Measurements from ENCODE around the gene CADM4.
"Not testable (repeated sequence)": the region's sequence is repeated elsewhere in the genome, so short reads cannot be mapped to it uniquely, and the experiment has no call there.

CADM4 gene, protein sequence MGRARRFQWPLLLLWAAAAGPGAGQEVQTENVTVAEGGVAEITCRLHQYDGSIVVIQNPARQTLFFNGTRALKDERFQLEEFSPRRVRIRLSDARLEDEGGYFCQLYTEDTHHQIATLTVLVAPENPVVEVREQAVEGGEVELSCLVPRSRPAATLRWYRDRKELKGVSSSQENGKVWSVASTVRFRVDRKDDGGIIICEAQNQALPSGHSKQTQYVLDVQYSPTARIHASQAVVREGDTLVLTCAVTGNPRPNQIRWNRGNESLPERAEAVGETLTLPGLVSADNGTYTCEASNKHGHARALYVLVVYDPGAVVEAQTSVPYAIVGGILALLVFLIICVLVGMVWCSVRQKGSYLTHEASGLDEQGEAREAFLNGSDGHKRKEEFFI

GRCh38 chr19:43639519-43640423 lies at the start of gene CADM4:
Gene CADM4, minus strand, starts transcription at chr19:43639850. Its CDS starts 60 bp downstream, at chr19:43639790.
- no peak for DNase-seq (ENCODE audit: low read depth)

DNA sequence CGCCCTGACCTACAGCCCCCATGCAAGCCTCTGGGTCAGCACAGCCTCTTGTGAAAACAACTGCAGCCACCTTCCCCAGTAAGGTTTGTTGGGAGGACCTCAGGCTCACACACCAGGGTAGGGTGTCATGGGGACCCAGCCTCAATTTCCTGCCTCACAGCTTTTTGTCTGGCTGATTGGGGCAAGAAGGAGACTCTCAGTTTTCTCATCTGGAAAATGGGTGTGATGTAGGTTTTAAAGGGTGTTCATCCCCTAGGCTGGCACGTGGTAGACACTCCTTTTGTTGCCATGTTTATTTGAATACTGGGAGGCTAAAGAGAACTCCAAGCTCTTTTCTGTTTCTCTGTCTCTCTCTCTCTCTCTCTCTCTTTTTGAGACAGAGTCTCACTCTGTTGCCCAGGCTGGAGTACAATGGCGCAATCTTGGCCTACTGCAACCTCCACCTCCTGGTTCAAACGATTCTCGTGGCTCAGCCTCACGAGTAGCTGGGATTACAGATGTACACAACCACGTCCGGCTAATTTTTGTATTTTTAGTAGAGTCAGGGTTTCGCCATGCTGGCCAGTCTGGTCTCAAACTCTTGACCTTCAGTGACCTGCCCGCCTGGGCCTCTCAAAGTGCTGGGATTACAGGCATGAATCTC lies 48.5 kb upstream of the CADM4 start:
- DNase-seq (ENCODE audit: low read depth) = no peak

DNA sequence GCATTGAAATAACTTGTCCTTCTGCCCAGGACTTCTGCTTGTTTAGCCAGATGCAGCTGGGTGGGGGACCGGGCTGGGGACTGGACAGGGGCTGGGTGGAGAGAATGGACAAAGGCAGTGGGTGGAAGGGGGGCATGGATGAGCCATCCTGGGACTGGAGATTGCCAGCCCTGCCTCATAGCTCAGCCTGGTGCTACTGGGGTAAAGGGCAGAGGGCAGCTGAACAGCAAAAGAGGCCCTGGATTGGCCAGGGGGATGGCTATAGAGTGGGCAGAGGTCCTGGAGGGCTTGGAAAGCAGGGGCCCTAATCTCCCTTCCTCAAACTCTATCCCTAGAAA lies 48.0 kb upstream of the CADM4 start:
- no peak for DNase-seq (ENCODE audit: low read depth)

- DNase-seq (ENCODE audit: low read depth) = no peak
Observed at GRCh38 chr19:43684326-43684725, 44.7 kb upstream of the CADM4 start.

DNA sequence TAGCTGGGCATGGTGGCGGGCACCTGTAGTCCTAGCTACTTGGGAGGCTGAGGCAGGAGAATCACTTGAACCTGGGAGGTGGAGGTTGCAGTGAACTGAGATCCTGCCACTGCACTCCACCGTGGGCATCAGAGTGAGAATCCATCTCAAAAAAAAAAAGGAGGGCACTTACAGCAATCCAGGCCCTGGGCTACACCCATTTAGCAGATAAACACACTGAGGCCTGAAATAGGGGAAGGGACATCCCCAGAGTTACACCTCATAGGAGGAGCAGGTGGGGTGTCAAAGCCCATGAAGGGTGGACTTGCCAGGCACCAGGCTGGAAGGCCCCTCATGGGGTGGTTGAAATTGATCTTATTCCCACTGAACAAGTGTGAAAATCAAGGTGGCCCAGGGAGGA lies 44.3 kb upstream of the CADM4 start:
- no peak for DNase-seq (ENCODE audit: low read depth)

DNA sequence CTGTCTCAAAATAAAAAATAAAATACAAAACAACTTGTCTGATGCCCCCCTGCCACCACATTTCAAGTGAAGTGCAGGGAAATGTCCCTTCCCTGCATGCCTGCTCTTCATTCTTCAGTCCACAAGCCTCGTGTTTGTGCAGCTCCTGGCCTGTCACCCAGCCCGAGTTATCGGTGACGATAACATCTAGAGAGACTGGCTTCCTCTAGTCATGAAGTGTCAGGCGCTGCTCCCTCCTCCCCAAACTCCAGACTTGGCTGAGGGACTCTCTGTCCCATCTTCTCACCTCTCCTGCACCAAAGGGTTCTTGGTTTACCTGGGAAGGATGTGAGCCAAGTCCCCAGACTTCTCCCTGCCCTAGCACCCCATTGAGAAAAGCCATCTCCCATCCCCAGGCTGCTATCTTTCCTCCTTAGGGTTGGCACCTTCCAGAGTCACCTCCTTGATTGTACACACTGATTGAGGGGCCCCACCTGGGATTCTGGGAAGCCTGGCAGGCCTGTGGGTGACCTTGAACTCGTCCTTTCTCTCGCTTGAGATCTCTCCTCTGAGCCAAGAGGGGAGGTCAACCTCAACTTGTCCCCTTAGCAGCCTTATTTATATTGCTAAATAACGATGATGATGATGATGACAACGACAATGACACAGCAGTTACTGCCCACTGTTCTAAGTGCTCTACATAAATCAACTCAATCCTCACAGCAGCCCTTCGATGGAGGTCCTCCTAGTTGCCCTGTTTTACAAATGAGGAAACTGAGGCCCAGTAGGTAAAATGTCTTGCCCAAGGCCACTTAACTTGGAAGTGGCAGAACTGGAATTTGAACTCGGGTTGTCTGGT lies 43.4 kb upstream of the CADM4 start:
- no peak for DNase-seq (ENCODE audit: low read depth)

- not testable (repeated sequence) for DNase-seq (ENCODE audit: low read depth)
Observed at GRCh38 chr19:43682269-43682668, 42.6 kb upstream of the CADM4 start.

DNA sequence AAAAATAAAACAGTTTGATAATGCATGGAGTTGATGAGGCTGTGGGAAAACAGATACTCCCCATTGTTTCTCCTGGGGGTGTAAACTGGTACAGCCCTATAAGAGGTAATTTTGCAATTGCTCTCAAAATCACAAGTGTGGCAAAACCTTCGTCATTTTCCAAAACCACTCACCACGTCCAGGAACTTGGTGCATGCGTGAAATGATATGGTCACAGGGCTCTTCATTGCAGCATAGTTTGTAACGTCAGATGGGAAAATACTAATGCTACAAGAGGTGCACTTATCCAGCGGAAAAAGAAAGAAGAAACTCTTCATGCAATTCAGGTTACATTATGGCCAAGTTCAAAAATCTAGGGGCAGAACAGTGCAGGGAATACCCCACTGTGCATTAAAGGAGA lies 42.2 kb upstream of the CADM4 start:
- DNase-seq (ENCODE audit: low read depth) = no peak

DNA sequence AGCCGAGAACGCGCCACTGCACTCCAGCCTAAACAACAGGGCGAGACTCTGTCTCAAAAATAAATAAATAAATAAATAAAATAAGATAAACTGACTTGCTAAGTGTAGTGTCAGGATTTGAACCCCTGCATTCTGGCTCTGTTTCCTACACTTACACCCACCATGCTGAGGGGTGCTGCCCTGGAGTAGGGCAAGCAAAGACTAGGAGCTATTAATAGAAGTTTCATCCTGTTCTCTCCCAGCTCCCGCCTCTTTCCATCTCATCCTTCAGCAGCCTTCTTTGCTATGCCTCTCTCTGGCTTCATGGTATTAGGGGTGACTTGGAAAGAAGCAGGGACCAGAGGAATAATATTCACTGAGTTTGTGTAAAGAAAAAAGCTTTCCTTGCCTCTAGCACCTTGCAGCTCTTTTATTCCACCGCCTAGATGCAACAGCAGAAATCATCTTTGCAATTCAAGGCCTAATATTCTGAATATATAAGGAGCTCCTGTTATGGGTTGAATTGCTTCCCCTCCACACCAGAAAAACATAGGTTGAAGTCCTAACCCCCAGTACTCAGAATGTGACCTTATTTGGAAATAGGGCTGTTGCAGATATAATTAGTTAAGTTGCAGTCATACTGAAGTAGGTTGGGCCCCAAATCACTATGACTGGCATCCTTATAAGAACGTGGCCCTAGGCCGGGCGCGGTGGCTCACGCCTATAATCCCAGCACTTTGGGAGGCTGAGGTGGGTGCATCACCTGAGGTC lies 39.0 kb upstream of the CADM4 start:
- DNase-seq (ENCODE audit: low read depth) = no peak

DNA sequence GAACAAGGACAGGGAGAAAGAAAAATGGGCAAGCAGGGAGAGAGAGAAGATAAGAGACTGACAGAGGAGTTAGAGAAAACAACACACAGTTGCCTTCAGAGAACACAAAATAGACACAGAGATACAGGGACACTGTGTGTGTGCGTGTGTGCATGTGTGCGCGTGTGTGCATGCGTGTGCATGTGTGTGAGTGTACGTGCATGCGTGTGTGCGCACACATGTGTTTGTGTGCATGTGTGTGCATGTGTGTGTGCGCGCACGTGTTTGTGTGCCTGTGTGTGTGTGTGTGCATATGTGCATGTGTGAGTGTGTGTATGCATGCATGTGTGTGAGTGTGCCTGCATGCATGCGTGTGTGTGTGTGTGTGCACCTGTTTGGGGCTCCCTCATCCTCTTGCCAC lies 36.3 kb upstream of the CADM4 start:
- DNase-seq (ENCODE audit: low read depth) = no peak

DNA sequence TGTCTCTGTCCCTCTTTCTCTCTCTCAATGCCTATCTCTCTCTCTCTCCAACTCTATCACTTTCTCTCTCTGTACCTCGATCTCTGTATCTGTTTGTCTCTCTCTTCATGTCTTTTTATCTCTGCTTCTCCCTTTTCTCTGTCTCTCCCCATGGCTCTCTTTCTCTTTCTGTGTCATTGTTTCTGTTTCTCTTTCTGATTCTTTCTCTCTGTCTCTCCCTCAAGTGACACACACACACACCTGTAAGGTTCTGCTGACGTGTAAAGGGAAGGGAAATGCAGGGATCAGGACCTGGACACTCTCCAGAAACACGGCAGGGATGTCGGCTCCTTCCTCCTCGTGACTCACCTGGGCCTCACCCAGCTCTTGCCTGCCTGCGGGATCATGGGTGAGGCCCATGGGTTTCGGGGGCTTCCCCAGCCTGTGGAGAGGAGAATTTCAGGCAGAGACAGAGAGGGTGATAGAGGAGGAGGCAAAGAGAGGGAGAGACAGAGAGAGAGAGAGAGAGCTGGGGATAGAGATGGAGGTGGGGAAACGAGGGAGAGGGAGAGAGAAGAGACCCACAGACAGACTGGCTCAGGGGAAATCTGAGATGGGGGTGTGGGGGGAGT lies 35.7 kb upstream of the CADM4 start:
- no peak for DNase-seq (ENCODE audit: low read depth)

GRCh38 chr19:43674596-43674995 lies 34.9 kb upstream of the CADM4 start:
- no peak for DNase-seq (ENCODE audit: low read depth)

GRCh38 chr19:43674183-43674582 lies 34.5 kb upstream of the CADM4 start:
- no peak for DNase-seq (ENCODE audit: low read depth)

GRCh38 chr19:43673637-43674036 lies 34.0 kb upstream of the CADM4 start:
- no peak for DNase-seq (ENCODE audit: low read depth)

DNA sequence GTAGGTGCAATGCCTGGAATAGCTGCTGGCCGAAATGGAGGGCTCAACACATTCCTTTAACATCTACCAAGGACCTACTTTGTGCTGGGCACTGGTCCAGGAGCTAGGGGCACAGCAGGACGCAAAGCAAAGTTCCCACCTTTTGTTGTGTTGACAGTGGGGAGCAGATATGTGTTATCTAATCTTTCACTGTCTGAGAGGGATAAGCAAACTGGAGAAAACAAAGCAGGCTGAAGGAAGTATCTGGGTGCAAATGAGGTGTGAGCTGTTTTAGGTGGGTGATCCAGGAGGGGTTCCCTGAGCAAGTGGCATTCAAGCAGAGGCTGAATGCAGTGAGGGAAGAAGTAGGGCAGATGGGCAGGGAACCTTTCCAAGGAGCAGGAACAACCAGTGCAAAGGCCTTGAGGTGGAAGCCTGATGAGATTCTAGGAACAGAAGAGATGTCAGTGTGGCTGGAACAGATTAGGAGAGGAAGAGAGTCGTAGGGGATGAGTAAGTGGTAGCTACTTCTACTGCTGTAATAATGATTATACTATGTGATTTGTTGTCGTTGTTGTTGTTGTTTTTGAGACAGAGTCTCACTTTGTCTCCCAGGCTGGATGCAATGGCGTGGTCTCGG lies 32.5 kb upstream of the CADM4 start:
- no peak for DNase-seq (ENCODE audit: low read depth)

- DNase-seq (ENCODE audit: low read depth) = peak; percentile 98
Observed at GRCh38 chr19:43668406-43669109, 28.9 kb upstream of the CADM4 start.

DNA sequence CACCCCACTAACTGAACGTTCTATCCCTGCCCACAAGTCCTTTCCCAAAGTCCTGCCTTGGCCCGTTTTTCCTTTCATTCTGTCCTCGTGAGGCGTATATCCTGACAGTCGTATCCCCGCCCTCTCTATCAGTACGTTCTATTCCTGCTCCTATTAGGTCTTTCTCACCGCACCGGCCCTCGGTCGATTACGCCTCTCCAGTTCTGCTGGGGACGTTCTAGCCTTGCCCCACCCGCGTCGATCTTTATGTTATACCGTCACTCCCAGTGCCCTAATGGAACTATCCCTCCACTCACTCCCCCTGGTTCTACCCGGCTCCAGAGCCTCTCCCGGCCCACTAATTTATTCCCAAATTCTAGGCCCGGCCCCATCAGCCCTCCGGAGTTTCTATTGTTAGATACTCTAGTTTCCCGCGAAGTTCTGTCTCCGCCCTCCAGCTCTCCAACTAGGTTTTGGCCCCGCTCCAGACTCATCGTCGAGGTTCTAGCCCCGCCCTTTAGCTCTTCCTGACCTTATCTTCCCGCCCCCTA lies 28.3 kb upstream of the CADM4 start:
- DNase-seq (ENCODE audit: low read depth) = no peak

GRCh38 chr19:43667126-43667875 lies 27.7 kb upstream of the CADM4 start:
- DNase-seq (ENCODE audit: low read depth) = no peak

DNA sequence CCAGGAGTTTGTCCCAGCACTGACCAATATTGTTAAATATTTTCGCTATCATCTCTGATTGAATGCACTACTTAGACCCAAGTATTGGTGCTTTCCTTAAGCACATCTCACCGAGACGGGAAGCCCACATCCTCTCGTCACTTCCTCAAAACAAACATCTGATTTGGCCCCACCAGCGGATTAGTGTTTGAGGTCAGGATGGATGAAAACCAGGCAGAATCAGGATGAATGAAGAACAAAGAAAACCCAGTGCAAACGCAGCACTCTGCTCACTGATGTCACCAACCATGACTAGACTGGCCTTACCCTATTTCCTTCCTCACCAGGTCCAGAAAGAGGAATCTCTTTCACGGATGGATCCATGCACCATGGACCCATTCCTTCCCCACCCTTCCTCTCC lies 24.4 kb upstream of the CADM4 start:
- no peak for DNase-seq (ENCODE audit: low read depth)
